ENCODE results near the gene RHBDD1. TPM values are rescaled to one million over a fixed set of nuclear protein-coding genes. Genes with fewer than 3 reads are reported as not detected.
"Not testable (repeated sequence)": the region's sequence is repeated elsewhere in the genome, so short reads cannot be mapped to it uniquely, and the experiment has no call there.

Gene RHBDD1
- total RNA-seq, 1 donor from 2014 or later, result 32.7 TPM

DNA sequence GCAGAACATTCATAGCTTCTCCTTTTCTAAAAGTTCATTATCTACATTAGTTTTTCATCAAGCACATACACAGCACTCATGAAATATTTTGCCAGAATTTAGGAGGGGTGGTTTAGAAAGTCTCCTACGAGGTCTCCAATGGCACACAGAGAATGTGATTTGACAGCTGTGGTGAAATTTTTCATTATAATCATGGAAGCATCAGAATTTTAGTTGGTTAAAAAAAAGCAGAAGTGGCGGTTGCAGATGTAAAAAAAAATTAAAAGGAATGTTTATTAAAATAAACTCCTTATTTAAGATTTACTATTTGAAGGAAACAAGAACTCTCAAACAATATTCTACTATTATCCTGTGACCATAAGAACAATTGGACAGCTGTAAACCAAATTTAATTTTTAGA lies 10.8 kb upstream of the RHBDD1 start:
- H3K27ac Mint-ChIP-seq, result no peak overlapping the region
- DNase-seq (ENCODE audit: low spot score, unreplicated experiment), result no peak
- no peaks in the 10 kb centered on the region for H3K36me3 Mint-ChIP-seq (ENCODE audit: insufficient read depth)
- H3K9me3 Mint-ChIP-seq (ENCODE audit: low read depth), result peaks cover 3% of the 10 kb centered on the region
- no peak for TF ChIP-seq CTCF (IDR thresholded peaks at IDR 0.05; ENCODE audit: unreplicated experiment)
- H3K27me3 Mint-ChIP-seq, result no peaks in the 10 kb centered on the region
- H3K4me3 Mint-ChIP-seq (ENCODE audit: low read depth), result no peak overlapping the region
- no peaks in the 10 kb centered on the region for H3K4me1 Mint-ChIP-seq (ENCODE audit: low read depth)

- no peaks in the 10 kb centered on the region for H3K27me3 Mint-ChIP-seq
- peaks cover 3% of the 10 kb centered on the region for H3K9me3 Mint-ChIP-seq (ENCODE audit: low read depth)
- TF ChIP-seq CTCF (IDR thresholded peaks at IDR 0.05; ENCODE audit: unreplicated experiment), result no peak
Observed at GRCh38 chr2:226828191-226828590, 7.7 kb upstream of the RHBDD1 start.

GRCh38 chr2:226829721-226830631 lies 5.9 kb upstream of the RHBDD1 start:
- H3K27ac Mint-ChIP-seq, result no peak overlapping the region
- H3K9me3 Mint-ChIP-seq (ENCODE audit: low read depth), result no peaks in the 10 kb centered on the region
- DNase-seq (ENCODE audit: low spot score, unreplicated experiment), result no peak
- H3K27me3 Mint-ChIP-seq, result no peaks in the 10 kb centered on the region
- no peaks in the 10 kb centered on the region for H3K4me1 Mint-ChIP-seq (ENCODE audit: low read depth)
- H3K36me3 Mint-ChIP-seq (ENCODE audit: insufficient read depth), result no peaks in the 10 kb centered on the region
- TF ChIP-seq CTCF (IDR thresholded peaks at IDR 0.05; ENCODE audit: unreplicated experiment), result no peak
- no peak overlapping the region for H3K4me3 Mint-ChIP-seq (ENCODE audit: low read depth)

More at GRCh38 chr2:226828191-226828590, 7.7 kb upstream of the RHBDD1 start:
- no peak overlapping the region for H3K27ac Mint-ChIP-seq
- no peaks in the 10 kb centered on the region for H3K36me3 Mint-ChIP-seq (ENCODE audit: insufficient read depth)
- no peak overlapping the region for H3K4me3 Mint-ChIP-seq (ENCODE audit: low read depth)
- DNase-seq (ENCODE audit: low spot score, unreplicated experiment), result no peak
- no peaks in the 10 kb centered on the region for H3K4me1 Mint-ChIP-seq (ENCODE audit: low read depth)

DNA sequence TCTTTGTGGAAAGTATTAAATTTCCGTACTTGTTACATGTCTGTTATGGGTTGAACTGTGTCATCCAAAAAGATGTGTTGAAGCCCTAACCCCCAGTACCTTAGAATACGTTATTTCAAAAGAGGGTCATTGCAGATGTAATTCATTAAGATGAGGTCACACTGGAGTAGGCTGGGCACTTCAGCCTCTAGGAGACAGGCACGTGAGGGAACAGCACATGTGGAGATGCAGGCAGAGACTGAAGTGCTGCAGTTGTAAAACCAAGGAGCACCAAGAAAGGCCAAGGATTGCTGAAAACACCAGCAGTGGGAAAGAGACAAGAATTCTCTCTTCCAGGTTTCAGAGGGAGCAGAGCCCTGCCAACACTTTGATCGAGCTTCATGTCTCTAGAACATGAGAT lies 4.6 kb upstream of the RHBDD1 start:
- H3K9me3 Mint-ChIP-seq (ENCODE audit: low read depth), result no peaks in the 10 kb centered on the region
- H3K4me3 Mint-ChIP-seq (ENCODE audit: low read depth), result no peak overlapping the region
- DNase-seq (ENCODE audit: low spot score, unreplicated experiment), result no peak
- no peaks in the 10 kb centered on the region for H3K36me3 Mint-ChIP-seq (ENCODE audit: insufficient read depth)
- TF ChIP-seq CTCF (IDR thresholded peaks at IDR 0.05; ENCODE audit: unreplicated experiment), result no peak
- no peak overlapping the region for H3K27ac Mint-ChIP-seq
- H3K27me3 Mint-ChIP-seq, result no peaks in the 10 kb centered on the region
- no peaks in the 10 kb centered on the region for H3K4me1 Mint-ChIP-seq (ENCODE audit: low read depth)

DNA sequence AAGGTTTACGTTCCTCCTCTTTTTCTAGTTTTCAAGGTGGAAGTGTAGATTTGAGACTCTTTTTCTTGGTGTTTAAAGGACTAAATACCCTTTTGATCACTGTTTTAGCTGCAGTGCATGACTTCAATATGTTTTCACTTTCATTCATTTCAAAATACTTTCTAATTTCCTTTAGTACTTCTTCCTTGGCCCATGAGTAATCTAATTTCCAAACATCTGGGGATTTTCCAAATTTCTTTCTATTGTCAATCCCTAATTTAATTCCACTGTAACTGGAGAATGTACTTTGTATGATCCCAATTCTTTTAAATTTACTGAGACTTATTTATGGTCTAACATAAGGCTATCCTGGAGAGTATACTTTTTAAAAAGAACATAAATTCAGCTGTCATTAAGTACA lies 3.8 kb upstream of the RHBDD1 start:
- no peak for DNase-seq (ENCODE audit: low spot score, unreplicated experiment)
- no peak overlapping the region for H3K27ac Mint-ChIP-seq
- H3K9me3 Mint-ChIP-seq (ENCODE audit: low read depth), result no peaks in the 10 kb centered on the region
- TF ChIP-seq CTCF (IDR thresholded peaks at IDR 0.05; ENCODE audit: unreplicated experiment), result no peak
- no peaks in the 10 kb centered on the region for H3K27me3 Mint-ChIP-seq
- H3K4me1 Mint-ChIP-seq (ENCODE audit: low read depth), result peaks cover 5% of the 10 kb centered on the region
- H3K36me3 Mint-ChIP-seq (ENCODE audit: insufficient read depth), result no peaks in the 10 kb centered on the region
- no peak overlapping the region for H3K4me3 Mint-ChIP-seq (ENCODE audit: low read depth)

DNA sequence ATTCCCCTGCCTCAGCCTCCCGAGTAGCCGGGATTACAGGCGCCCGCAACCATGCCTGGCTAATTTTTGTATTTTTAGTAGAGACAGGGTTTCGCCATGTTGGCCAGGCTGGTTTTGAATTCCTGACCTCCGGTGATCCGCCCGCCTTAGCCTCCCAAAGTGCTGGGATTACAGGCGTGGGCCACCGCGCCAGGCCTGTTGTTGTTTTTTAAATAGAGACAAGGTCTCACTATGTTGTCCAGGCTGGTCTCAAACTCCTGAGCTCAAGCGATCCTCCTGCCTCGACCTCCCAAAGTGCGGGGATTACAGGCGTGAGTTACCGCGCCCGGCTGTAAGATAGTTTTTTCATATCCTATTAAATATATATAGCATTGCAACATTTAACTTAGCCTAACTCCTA lies 974 bp upstream of the RHBDD1 start:
- not testable (repeated sequence) for H3K9me3 Mint-ChIP-seq (ENCODE audit: low read depth); H3K27ac Mint-ChIP-seq; H3K36me3 Mint-ChIP-seq (ENCODE audit: insufficient read depth); DNase-seq (ENCODE audit: low spot score, unreplicated experiment); H3K27me3 Mint-ChIP-seq
- H3K4me3 Mint-ChIP-seq (ENCODE audit: low read depth), result peak overlapping the region; percentile 91
- H3K4me1 Mint-ChIP-seq (ENCODE audit: low read depth), result peaks cover 14% of the 10 kb centered on the region

All from progenitor cell of endocrine pancreas (in vitro differentiated cells).